GM12878 (cell line): ENCODE results near the gene NAT9. TPM values are rescaled to one million over a fixed set of nuclear protein-coding genes. Genes with fewer than 3 reads are reported as not detected.

Experiments used
- ATAC-seq: fragments of 200-7000 bp; cut with Tn5 transposase; 3 replicates; pipeline ENCODE4 v1.9.1; 2020; ENCODE audit warnings: mild to moderate bottlenecking, moderate library complexity
- BruUV-seq: library from RNA; stranded (reverse); fragments of 400-500 nt; replicated peaks from 2 replicates; lab custom pipeline; 2021; lab: Mats Ljungman, UMichigan
- CTCF ChIA-PET: fragments of 300-600 bp; sonication (Branson Sonifier 250); formaldehyde crosslinking; extraction: SDS; loops from one replicate; lab custom pipeline; 2021; ENCODE audit warnings: inconsistent platforms; lab: Yijun Ruan, JAX
- POLR2A ChIA-PET: fragments of 350-600 bp; formaldehyde crosslinking; extraction: SDS; loops from one replicate; lab custom pipeline; 2021; ENCODE audit warnings: inconsistent platforms; lab: Charles Lee
- RAD21 ChIA-PET: fragments of 300-600 bp; sonication (Branson Sonifier 250); formaldehyde crosslinking; loops from one replicate; lab custom pipeline; 2023; ENCODE audit warnings: antibody characterized with exemption; ENCODE audit not compliant: unreplicated experiment; lab: Charles Lee
- SMC1A ChIA-PET: fragments of 300-600 bp; sonication (Branson Sonifier 250); formaldehyde crosslinking; loops from one replicate; lab custom pipeline; 2023; ENCODE audit not compliant: unreplicated experiment, uncharacterized antibody; lab: Charles Lee
- DNase-seq: peaks from one replicate; pipeline ENCODE4 v3.0.0-alpha.2; 2011; ENCODE audit warnings: low read depth, low spot score
- FAIRE-seq: peaks from 3 replicates; lab custom pipeline; 2011; peaks lifted over from hg19 to GRCh38; lab: Jason Lieb, UNC
- H2AFZ ChIP-seq: 2 replicates; pipeline ENCODE4 v1.6.0; 2011; ENCODE audit warnings: low read depth, low read length, control low read depth; ENCODE audit not compliant: control insufficient read depth
- H3K27ac ChIP-seq: 2 replicates; pipeline ENCODE4 v1.5.1; 2011; ENCODE audit warnings: control low read depth; ENCODE audit not compliant: control insufficient read depth, insufficient read depth
- H3K27me3 ChIP-seq, 2 experiments: replicated peaks in 1 of 2; 2 replicates each; pipeline versions ENCODE4 v1.6.0 to v1.6.1; 2011; ENCODE audit warnings: low read length in 1 of 2; ENCODE audit not compliant: control insufficient read depth in 2 of 2, insufficient read depth in 2 of 2
- H3K36me3 ChIP-seq, 2 experiments: 2 replicates each; pipeline ENCODE4 v1.5.1; 2011; ENCODE audit warnings: low read length in 1 of 2; ENCODE audit not compliant: control insufficient read depth in 2 of 2, insufficient read depth in 2 of 2
- H3K4me1 ChIP-seq: 2 replicates; pipeline ENCODE4 v1.6.1; 2011; ENCODE audit warnings: mild to moderate bottlenecking, low read length, moderate library complexity, mixed read lengths; ENCODE audit not compliant: control insufficient read depth, insufficient read depth
- H3K4me2 ChIP-seq: 2 replicates; pipeline ENCODE4 v1.6.0; 2011; ENCODE audit warnings: control low read depth; ENCODE audit not compliant: control insufficient read depth, insufficient read depth
- H3K4me3 ChIP-seq: fragments of 200-600 bp; sonication (generic); 2 replicates; pipeline ENCODE4 v1.5.1; 2016
- H3K79me2 ChIP-seq: 2 replicates; pipeline ENCODE4 v1.6.0; 2011; ENCODE audit warnings: low read length; ENCODE audit not compliant: control insufficient read depth, insufficient read depth
- H3K9ac ChIP-seq: 2 replicates; pipeline ENCODE4 v1.8.0; 2011; ENCODE audit warnings: low read length, control low read depth, mixed read lengths; ENCODE audit not compliant: control insufficient read depth, insufficient read depth
- H3K9me3 ChIP-seq: replicated peaks from 3 replicates; pipeline ENCODE4 v1.5.1; 2011; ENCODE audit warnings: mild to moderate bottlenecking, low read length; ENCODE audit not compliant: control insufficient read depth, insufficient read depth
- H4K20me1 ChIP-seq: 2 replicates; pipeline ENCODE4 v1.6.0; 2011; ENCODE audit not compliant: control insufficient read depth, insufficient read depth
- CBX3 ChIP-seq: fragments of 200-600 bp; sonication (generic); IDR thresholded peaks from 2 replicates; pipeline ENCODE4 v1.6.1; 2016; ENCODE audit warnings: low read depth, borderline replicate concordance
- EGR1 ChIP-seq, 2 experiments: IDR thresholded peaks; 1 replicate in 1 of 2; 2 replicates in 1 of 2; pipeline ENCODE4 v1.6.1; 2011 to 2012; ENCODE audit warnings: low read depth in 2 of 2, low read length in 2 of 2, borderline replicate concordance in 1 of 2, mild to moderate bottlenecking in 1 of 2, moderate library complexity in 1 of 2
- MYC ChIP-seq: IDR thresholded peaks from 2 replicates; pipeline ENCODE4 v1.6.1; 2011; ENCODE audit warnings: mild to moderate bottlenecking, low read length, moderate library complexity, inconsistent platforms; ENCODE audit not compliant: insufficient read depth, insufficient replicate concordance, insufficient read length, severe bottlenecking
- SIN3A ChIP-seq: IDR thresholded peaks from 2 replicates; pipeline ENCODE4 v1.6.1; 2012; ENCODE audit warnings: low read depth, low read length, improper control_type of control experiment
- ZNF592 ChIP-seq: fragments of 450-650 bp; IDR thresholded peaks from 2 replicates; pipeline ENCODE4 v1.6.1; 2017; ENCODE audit warnings: mild to moderate bottlenecking, moderate library complexity
- WGBS: methylation state at CpG from one replicate; pipeline ENCODE4 v1.1.6; 2016; ENCODE audit warnings: low lambda C conversion rate; ENCODE audit not compliant: insufficient replicate concordance, insufficient coverage; ENCODE audit errors: missing lambda C conversion rate; 5-methylcytosine and 5-hydroxymethylcytosine counted together
- in situ Hi-C: fragments of 300-500 bp; cut with MboI; formaldehyde crosslinking; loops from 9 replicates; pipeline ENCODE4 v1.14.3; 2018; ENCODE audit warnings: mixed read lengths
- intact Hi-C: fragments of 100-400 bp; cut with micrococcal nuclease; formaldehyde crosslinking; loops from one replicate; pipeline ENCODE4 v1.14.2; 2022; ENCODE audit not compliant: unreplicated experiment
- polyA plus RNA-seq, 11 experiments: library from polyadenylated mRNA; depleted of rRNA in 4 of 11; unstranded in 6 of 11; stranded (reverse) in 5 of 11; fragments of >200 nt; fragmentation: Nextera tagmentation in 4 of 11; fragmentation: Illumina TruSeq in 1 of 11; extraction: Ambion mirVana in 4 of 11; extraction: Trizol in 1 of 11; gene quantifications; 1 replicate in 1 of 11; 2 replicates in 10 of 11; pipeline versions ENCODE4 v1.2.1 to v1.2.3, GENCODE V29; 2011 to 2016; ENCODE audit warnings: inconsistent platforms in 2 of 11, missing spikeins in 2 of 11, low read depth in 1 of 11
- total RNA-seq, 4 experiments: library from RNA; depleted of rRNA in 3 of 4; stranded (reverse); fragments of >200 nt in 3 of 4; fragmentation: Illumina TruSeq in 1 of 4; extraction: Trizol in 1 of 4; gene quantifications; 2 replicates each; pipeline versions ENCODE4 v1.2.1 to v1.2.3, GENCODE V29; 2013 to 2021

Gene NAT9
- total and polyA plus RNA-seq, 10 of the 15 experiments (the other 5 are each of a cell fraction or from before 2014, with no cell fraction given), result 3.5 to 45.3 (median 27.3) TPM

- TF ChIP-seq EGR1 (IDR thresholded peaks at IDR 0.05; ENCODE audit: borderline replicate concordance in 1 of 2, low read depth in 2 of 2, low read length in 2 of 2) (no peak), CBX3 (no peak), ZNF592 (no peak), SIN3A (no peak), MYC (no peak)
- TF ChIP-seq, all 136 proteins: peak for 0
- Histone ChIP-seq H3K27me3 (no peaks in the 10 kb centered on the region), H3K36me3 (no peaks in the 10 kb centered on the region), H3K4me3 (no peak overlapping the region), H4K20me1 (no peaks in the 10 kb centered on the region), H3K4me2 (no peak overlapping the region), H3K27ac (no peak overlapping the region), H3K4me1 (peaks cover 39% of the 10 kb centered on the region), H3K9me3 (no peaks in the 10 kb centered on the region; the same call in 2 of the 3 replicates), H2AFZ (no peak overlapping the region), H3K79me2 (no peaks in the 10 kb centered on the region), H3K9ac (no peak overlapping the region)
- DNase-seq, result no peak
- POLR2A ChIA-PET, result no interaction called here
- in situ Hi-C loops (no loop called here), intact Hi-C loops (no loop called here)
- RAD21 ChIA-PET, result interaction anchor here (5.0 kb wide), 1 partner anchor 78 kb away, joined by 299 read pairs; no protein-coding TSS in a partner anchor
- no TSS peak for BruUV-seq
- SMC1A ChIA-PET, result interaction anchor here (0.7 kb wide), 1 partner anchor 284 kb away, joined by 4 read pairs; no protein-coding TSS in a partner anchor
- 72% methylated on average over 3 of the region's 3 CpGs for WGBS
- CTCF ChIA-PET, result interaction anchor here (5.0 kb wide), 1 partner anchor 77 kb away, joined by 349 read pairs; no protein-coding TSS in a partner anchor
- ATAC-seq, result no peak
- FAIRE-seq, result no peak
Observed at GRCh38 chr17:74734256-74734655, 41.9 kb downstream of the NAT9 start.
